Panc1 (cell line): ENCODE data around the gene GFRA1. TPM values are rescaled to one million over a fixed set of nuclear protein-coding genes. Genes with fewer than 3 reads are reported as not detected.

Experiments
- ATAC-seq: fragments of 200-7000 bp; cut with Tn5 transposase; 2 replicates; pipeline ENCODE4 v1.9.1; 2020; ENCODE audit warnings: mild to moderate bottlenecking, moderate library complexity
- BruUV-seq: library from RNA; stranded (reverse); fragments of 400-500 nt; replicated peaks from 2 replicates; lab custom pipeline; 2021; lab: Mats Ljungman, UMichigan
- CTCF ChIA-PET: fragments of 300-600 bp; sonication (Branson Sonifier 250); formaldehyde crosslinking; loops from one replicate; lab custom pipeline; 2022; ENCODE audit warnings: antibody characterized with exemption; lab: Charles Lee
- POLR2A ChIA-PET: fragments of 300-600 bp; sonication (Branson Sonifier 250); formaldehyde crosslinking; loops from one replicate; lab custom pipeline; 2022; ENCODE audit warnings: antibody characterized with exemption; lab: Charles Lee
- DNase-seq: peaks from one replicate; pipeline ENCODE4 v3.0.0-alpha.2; 2010; ENCODE audit warnings: low read depth, low spot score
- H3K27ac ChIP-seq: 2 replicates; pipeline ENCODE4 v1.5.1; 2011; ENCODE audit warnings: mild to moderate bottlenecking, low read length, inconsistent platforms
- H3K27me3 ChIP-seq: fragments of 200-500 bp; sonication (Bioruptor generic); 2 replicates; pipeline ENCODE4 v1.6.0; 2014; ENCODE audit warnings: low read length, inconsistent platforms; ENCODE audit not compliant: control insufficient read depth, insufficient read depth
- H3K36me3 ChIP-seq: fragments of 200-500 bp; sonication (Bioruptor generic); 2 replicates; pipeline ENCODE4 v1.5.1; 2014; ENCODE audit warnings: inconsistent platforms, mild to moderate bottlenecking, low read length, moderate library complexity; ENCODE audit not compliant: control insufficient read depth, insufficient read depth
- H3K4me1 ChIP-seq: 2 replicates; pipeline ENCODE4 v1.5.1; 2011; ENCODE audit warnings: inconsistent platforms, mild to moderate bottlenecking, low read length, moderate library complexity; ENCODE audit not compliant: control insufficient read depth, insufficient read depth
- H3K4me3 ChIP-seq, 2 experiments: 2 replicates each; pipeline ENCODE4 v1.5.1; 2011 to 2012; ENCODE audit warnings: low read depth in 2 of 2, low read length in 2 of 2, mild to moderate bottlenecking in 2 of 2, inconsistent platforms in 1 of 2, moderate library complexity in 1 of 2
- H3K9me3 ChIP-seq: fragments of 200-500 bp; sonication (Bioruptor generic); 2 replicates; pipeline ENCODE4 v1.5.1; 2014; ENCODE audit warnings: low read depth, mild to moderate bottlenecking, inconsistent platforms, low read length, moderate library complexity; ENCODE audit not compliant: control insufficient read depth, insufficient read depth
- POLR2AphosphoS5 ChIP-seq: IDR thresholded peaks from 2 replicates; pipeline ENCODE4 v1.6.1; 2012; ENCODE audit warnings: mild to moderate bottlenecking, low read depth, low read length, moderate library complexity
- REST ChIP-seq, 2 experiments: IDR thresholded peaks; 2 replicates each; pipeline ENCODE4 v1.6.1; 2011 to 2012; ENCODE audit warnings: low read depth in 2 of 2, control low read depth in 1 of 2, low read length in 1 of 2, mild to moderate bottlenecking in 1 of 2, moderate library complexity in 1 of 2; ENCODE audit not compliant: insufficient read depth in 1 of 2
- SIN3A ChIP-seq: IDR thresholded peaks from 2 replicates; pipeline ENCODE4 v1.6.1; 2012; ENCODE audit warnings: low read depth, mild to moderate bottlenecking, low read length, moderate library complexity, borderline replicate concordance; ENCODE audit not compliant: insufficient read depth
- TCF7L2 ChIP-seq: IDR thresholded peaks from 2 replicates; pipeline ENCODE4 v1.6.1; 2011; ENCODE audit warnings: mild to moderate bottlenecking, low read depth, low read length, inconsistent platforms
- in situ Hi-C: cut with HindIII; loops from 2 replicates; pipeline ENCODE4 v1.10.0; 2016; ENCODE audit warnings: low sequenced_read_pairs, low pct_unique_long_range_greater_than_20kb
- intact Hi-C: fragments of 100-400 bp; cut with micrococcal nuclease; formaldehyde crosslinking; loops from one replicate; pipeline ENCODE4 v1.10.0; 2022; ENCODE audit not compliant: unreplicated experiment
- total RNA-seq: library from RNA; stranded (reverse); gene quantifications from one replicate; pipeline ENCODE4 v1.2.1, GENCODE V29; 2021; ENCODE audit not compliant: unreplicated experiment
- TF ChIP-seq, protein P1 (sequence below): fragments of 450-650 bp; IDR thresholded peaks from 2 replicates; pipeline ENCODE4 v1.5.1; 2017; ENCODE audit warnings: mild to moderate bottlenecking

GFRA1 gene
- total RNA-seq, 1 experiment from 2014 or later = 0.10 TPM

DNA sequence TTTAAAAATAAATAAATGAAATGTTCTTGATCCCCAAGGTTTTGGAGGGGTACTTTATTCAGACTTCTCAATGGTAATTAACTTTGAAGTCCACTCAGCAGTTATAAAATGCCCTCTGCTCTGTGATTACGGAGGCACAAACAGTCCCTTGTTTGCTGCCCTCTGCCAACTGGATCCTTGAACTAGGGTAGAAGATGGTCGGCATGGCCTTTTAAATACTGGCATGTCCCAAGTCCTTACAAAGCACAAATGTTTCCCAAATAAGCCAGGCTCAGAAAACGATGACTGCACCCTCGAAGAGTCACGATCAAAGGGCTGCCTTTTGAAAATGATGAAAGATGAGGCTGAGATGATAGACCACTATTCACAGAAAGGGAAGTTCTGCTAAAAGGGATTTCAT lies 47.0 kb downstream of the GFRA1 start:
- no peaks in the 10 kb centered on the region for H3K9me3 ChIP-seq
- H3K27me3 ChIP-seq = no peaks in the 10 kb centered on the region
- no peak overlapping the region for H3K27ac ChIP-seq
- CTCF ChIA-PET = no interaction called here
- TF ChIP-seq REST (IDR thresholded peaks at IDR 0.05; ENCODE audit: insufficient read depth in 1 of 2, low read depth in 2 of 2, low read length in 1 of 2) = no peak
- TF ChIP-seq, protein P1, sequence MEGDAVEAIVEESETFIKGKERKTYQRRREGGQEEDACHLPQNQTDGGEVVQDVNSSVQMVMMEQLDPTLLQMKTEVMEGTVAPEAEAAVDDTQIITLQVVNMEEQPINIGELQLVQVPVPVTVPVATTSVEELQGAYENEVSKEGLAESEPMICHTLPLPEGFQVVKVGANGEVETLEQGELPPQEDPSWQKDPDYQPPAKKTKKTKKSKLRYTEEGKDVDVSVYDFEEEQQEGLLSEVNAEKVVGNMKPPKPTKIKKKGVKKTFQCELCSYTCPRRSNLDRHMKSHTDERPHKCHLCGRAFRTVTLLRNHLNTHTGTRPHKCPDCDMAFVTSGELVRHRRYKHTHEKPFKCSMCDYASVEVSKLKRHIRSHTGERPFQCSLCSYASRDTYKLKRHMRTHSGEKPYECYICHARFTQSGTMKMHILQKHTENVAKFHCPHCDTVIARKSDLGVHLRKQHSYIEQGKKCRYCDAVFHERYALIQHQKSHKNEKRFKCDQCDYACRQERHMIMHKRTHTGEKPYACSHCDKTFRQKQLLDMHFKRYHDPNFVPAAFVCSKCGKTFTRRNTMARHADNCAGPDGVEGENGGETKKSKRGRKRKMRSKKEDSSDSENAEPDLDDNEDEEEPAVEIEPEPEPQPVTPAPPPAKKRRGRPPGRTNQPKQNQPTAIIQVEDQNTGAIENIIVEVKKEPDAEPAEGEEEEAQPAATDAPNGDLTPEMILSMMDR = no peak
- TF ChIP-seq SIN3A = no peak
- no peak for TF ChIP-seq POLR2AphosphoS5
- TF ChIP-seq TCF7L2 = no peak
- no peak for DNase-seq
- no peak for ATAC-seq
- no peaks in the 10 kb centered on the region for H3K36me3 ChIP-seq
- POLR2A ChIA-PET = interaction anchor here (0.7 kb wide), 1 partner anchor 34 kb away, joined by 4 read pairs; no protein-coding TSS in a partner anchor
- intact Hi-C loops = no loop called here
- in situ Hi-C loops = no loop called here
- no peak overlapping the region for H3K4me3 ChIP-seq
- no peaks in the 10 kb centered on the region for H3K4me1 ChIP-seq
- no TSS peak for BruUV-seq

- Histone ChIP-seq H3K9me3 (no peaks in the 10 kb centered on the region), H3K27ac (no peak overlapping the region), H3K4me3 (no peak overlapping the region), H3K4me1 (no peaks in the 10 kb centered on the region), H3K27me3 (no peaks in the 10 kb centered on the region), H3K36me3 (no peaks in the 10 kb centered on the region)
- no TSS peak for BruUV-seq
- ATAC-seq = no peak
- POLR2A ChIA-PET = no interaction called here
- intact Hi-C loops (no loop called here), in situ Hi-C loops (no loop called here)
- CTCF ChIA-PET = no interaction called here
- TF ChIP-seq REST (IDR thresholded peaks at IDR 0.05; ENCODE audit: insufficient read depth in 1 of 2, low read depth in 2 of 2, low read length in 1 of 2) (no peak), SIN3A (no peak), POLR2AphosphoS5 (no peak), TCF7L2 (no peak)
- TF ChIP-seq, protein P1 = no peak
- no peak for DNase-seq
Observed at GRCh38 chr10:116223289-116223688, 49.7 kb downstream of the GFRA1 start.
